ENCODE results near the gene C1QL1. TPM values are rescaled to one million over a fixed set of nuclear protein-coding genes. Genes with fewer than 3 reads are reported as not detected.

Gene C1QL1
- total and polyA plus RNA-seq, 2 donors (not counting 3 experiments of a cell fraction or from before 2014, with no cell fraction given) = 0.35 to 0.72 TPM

DNA sequence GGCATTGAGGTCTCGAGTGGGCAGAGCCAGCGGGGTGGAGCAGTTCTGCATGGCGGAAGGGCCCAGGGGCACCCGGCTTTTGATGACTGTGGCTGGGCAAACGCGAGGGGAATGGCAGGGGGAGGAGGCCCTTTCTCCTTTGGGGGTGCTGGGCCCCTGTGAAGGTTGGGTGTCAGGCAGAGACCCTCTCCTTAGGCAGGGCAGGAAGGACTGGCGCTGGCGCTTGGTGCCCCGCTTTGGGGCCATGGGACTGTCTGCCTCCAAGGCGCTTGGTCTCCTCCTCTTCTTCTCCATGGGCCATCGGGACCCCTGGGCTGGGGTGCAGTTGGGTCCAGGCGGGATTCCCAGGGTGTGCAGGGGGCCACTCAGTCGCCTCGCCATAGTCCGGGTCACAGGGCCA lies 40.0 kb downstream of the C1QL1 start:
- H3K4me2 ChIP-seq (ENCODE audit: insufficient read depth, low read length) = no peak overlapping the region
- dilution Hi-C loops (cut with MboI; ENCODE audit: extremely low pct_ligation_motif_present, low sequenced_read_pairs) (no loop called here), intact Hi-C loops (cut with micrococcal nuclease) (no loop called here)
- H4K20me1 ChIP-seq (replicated peaks; ENCODE audit: control insufficient read depth, extremely low read depth, insufficient read depth, low read length) = no peaks in the 10 kb centered on the region
- no peaks in the 10 kb centered on the region for H3K4me1 ChIP-seq (ENCODE audit: control insufficient read depth, extremely low read depth, insufficient read depth, low read length)
- H3K4me3 ChIP-seq (replicated peaks in 1 of 3; ENCODE audit: insufficient read depth in 1 of 3, low read depth in 1 of 3, low read length in 3 of 3) = no peak overlapping the region
- H3K9me1 ChIP-seq (replicated peaks; ENCODE audit: control insufficient read depth, extremely low read depth, insufficient read depth, low read length) = no peaks in the 10 kb centered on the region
- BruUV-seq (replicated peaks) = no TSS peak
- FAIRE-seq = no peak
- ChIA-PET POLR2A (no interaction called here), CTCF (interaction anchor here (0.9 to 1.2 kb wide), 2 partner anchors 8 to 92 kb away, joined by 4 to 7 read pairs; no protein-coding TSS in a partner anchor)
- H3K36me3 ChIP-seq (ENCODE audit: control insufficient read depth in 2 of 2, extremely low read depth in 1 of 2, insufficient read depth in 2 of 2, low read length in 2 of 2) = peaks cover 16 to 19% of the 10 kb centered on the region in 2 experiments
- H3K9ac ChIP-seq (replicated peaks; ENCODE audit: extremely low read depth, insufficient read depth, low read length) = no peak overlapping the region
- DNase-seq (ENCODE audit: low read depth, low spot score) = no peak
- no peak overlapping the region for H2AFZ ChIP-seq (ENCODE audit: low read depth, low read length)
- TF ChIP-seq POLR2A (IDR thresholded peaks at IDR 0.05; ENCODE audit: low read depth, low read length) (no peak), MYC (IDR thresholded peaks at IDR 0.05; ENCODE audit: low read depth, low read length) (no peak), GATA2 (IDR thresholded peaks at IDR 0.05; ENCODE audit: insufficient read depth, insufficient read length, low read depth, low read length) (no peak), JUN (IDR thresholded peaks at IDR 0.05; ENCODE audit: borderline replicate concordance, insufficient read depth, insufficient read length, low read depth) (no peak), FOS (IDR thresholded peaks at IDR 0.05; ENCODE audit: borderline replicate concordance, insufficient read depth, low read length) (no peak), EZH2 (IDR thresholded peaks at IDR 0.05; ENCODE audit: borderline replicate concordance, low read depth, low read length, severe bottlenecking) (no peak), POLR2AphosphoS5 (IDR thresholded peaks at IDR 0.05; ENCODE audit: insufficient read depth, low read depth, low read length) (no peak)
- TF ChIP-seq, protein P1, sequence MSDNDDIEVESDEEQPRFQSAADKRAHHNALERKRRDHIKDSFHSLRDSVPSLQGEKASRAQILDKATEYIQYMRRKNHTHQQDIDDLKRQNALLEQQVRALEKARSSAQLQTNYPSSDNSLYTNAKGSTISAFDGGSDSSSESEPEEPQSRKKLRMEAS (IDR thresholded peaks at IDR 0.05; ENCODE audit: insufficient read depth, insufficient read length) = no peak
- TF ChIP-seq, protein P2, sequence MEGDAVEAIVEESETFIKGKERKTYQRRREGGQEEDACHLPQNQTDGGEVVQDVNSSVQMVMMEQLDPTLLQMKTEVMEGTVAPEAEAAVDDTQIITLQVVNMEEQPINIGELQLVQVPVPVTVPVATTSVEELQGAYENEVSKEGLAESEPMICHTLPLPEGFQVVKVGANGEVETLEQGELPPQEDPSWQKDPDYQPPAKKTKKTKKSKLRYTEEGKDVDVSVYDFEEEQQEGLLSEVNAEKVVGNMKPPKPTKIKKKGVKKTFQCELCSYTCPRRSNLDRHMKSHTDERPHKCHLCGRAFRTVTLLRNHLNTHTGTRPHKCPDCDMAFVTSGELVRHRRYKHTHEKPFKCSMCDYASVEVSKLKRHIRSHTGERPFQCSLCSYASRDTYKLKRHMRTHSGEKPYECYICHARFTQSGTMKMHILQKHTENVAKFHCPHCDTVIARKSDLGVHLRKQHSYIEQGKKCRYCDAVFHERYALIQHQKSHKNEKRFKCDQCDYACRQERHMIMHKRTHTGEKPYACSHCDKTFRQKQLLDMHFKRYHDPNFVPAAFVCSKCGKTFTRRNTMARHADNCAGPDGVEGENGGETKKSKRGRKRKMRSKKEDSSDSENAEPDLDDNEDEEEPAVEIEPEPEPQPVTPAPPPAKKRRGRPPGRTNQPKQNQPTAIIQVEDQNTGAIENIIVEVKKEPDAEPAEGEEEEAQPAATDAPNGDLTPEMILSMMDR (IDR thresholded peaks at IDR 0.05; ENCODE audit: extremely low read depth in 1 of 2, insufficient read depth in 1 of 2, low read depth in 1 of 2, low read length in 2 of 2) = no peak
- H3K27ac ChIP-seq (ENCODE audit: insufficient read depth, low read depth, low read length) = no peak overlapping the region
- H3K9me3 ChIP-seq (replicated peaks; ENCODE audit: control insufficient read depth, insufficient read depth, low read length) = no peaks in the 10 kb centered on the region
- no peaks in the 10 kb centered on the region for H3K79me2 ChIP-seq (ENCODE audit: control insufficient read depth, insufficient read depth, low read length)
- H3K27me3 ChIP-seq (ENCODE audit: control insufficient read depth in 2 of 2, insufficient read depth in 2 of 2, low read length in 2 of 2) = no peaks in the 10 kb centered on the region
